ENCODE measurements around the gene TRIM54.
A peak's percentile ranks its signal among the peaks of the same experiment; 100 is the strongest.
"Not testable (repeated sequence)": the region's sequence is repeated elsewhere in the genome, so short reads cannot be mapped to it uniquely, and the experiment has no call there.

The TRIM54 gene

GRCh38 chr2:27313882-27314645 lies 31.8 kb downstream of the TRIM54 start:
- DNase-seq (ENCODE audit: low read depth) = no peak

- no peak for DNase-seq (ENCODE audit: low read depth)
These were observed 32.5 kb downstream of the TRIM54 start for GRCh38 chr2:27314709-27315108.

DNA sequence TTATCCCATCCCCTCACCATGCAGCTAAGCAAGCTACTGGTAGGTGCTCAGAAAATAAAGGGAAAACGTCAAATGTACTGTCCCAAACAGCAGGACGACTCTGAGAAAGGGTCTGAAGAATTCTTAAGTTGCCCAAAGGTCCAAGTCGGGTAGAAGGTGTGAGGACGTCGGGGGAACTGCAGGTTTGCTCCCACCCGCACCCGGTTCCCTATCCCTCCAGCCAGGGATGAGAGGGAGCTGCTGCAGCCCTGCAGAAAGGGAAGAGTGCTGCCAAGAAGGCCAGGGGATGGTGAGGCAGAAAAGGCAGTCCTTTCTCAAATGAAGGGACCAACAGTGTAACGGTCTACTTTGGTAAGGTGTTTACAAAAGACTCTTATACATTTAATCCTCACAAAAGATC lies 32.9 kb downstream of the TRIM54 start:
- DNase-seq (ENCODE audit: low read depth) = no peak

DNA sequence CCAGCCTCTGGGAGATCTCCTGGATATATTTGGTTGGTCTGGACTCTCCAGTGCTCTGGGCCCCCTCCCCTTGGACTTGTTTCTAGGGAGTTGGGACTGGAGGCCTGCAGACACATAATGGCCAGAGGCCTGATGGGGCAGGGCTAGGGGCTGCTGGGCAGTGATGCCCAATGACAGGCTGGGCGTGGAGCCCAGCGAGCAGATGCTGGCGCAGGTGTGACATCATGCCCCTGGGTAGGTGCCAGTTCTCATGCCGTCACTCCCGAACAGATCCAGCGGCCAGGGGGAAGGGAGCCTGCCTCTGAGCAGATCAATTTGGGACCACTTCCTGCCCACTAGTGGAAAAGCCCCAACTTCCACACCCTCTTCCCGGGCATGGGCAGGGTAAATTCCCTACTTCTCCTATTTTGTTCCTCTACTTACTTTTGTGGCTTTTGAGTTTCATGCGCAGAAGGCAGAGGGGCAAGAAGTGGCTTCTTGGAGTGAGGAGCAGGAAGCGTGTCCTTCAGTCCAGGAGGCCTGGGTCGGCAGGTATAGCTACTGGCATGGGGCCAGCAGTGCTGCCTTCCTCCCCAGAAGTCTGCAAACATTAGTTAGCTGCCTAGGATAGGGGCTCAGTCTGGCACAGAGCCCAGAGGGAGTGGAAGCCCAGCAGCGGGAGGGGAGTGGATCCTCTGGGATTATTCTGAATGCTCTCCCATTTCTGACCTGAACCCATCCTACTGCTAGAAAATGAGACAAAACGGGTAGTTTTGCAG lies 34.6 kb downstream of the TRIM54 start:
- no peak for DNase-seq (ENCODE audit: low read depth)

DNA sequence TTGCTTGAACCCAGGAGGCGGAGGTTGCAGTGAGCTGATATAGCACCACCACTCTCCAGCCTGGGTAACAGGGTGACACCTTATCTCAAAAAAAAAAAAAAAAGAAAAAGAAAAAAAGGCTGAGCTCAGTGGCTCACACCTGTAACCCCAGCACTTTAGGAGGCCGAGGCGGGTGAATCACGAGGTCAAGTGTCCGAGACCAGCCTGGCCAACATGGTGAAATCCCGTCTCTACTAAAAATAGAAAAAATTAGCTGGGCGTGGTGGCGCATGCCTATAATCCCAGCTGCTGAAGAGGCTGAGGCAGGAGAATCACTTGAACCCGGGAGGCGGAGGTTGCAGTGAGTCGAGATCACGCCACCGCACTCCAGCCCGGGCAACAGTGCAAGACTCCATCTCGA lies 37.6 kb downstream of the TRIM54 start:
- DNase-seq (ENCODE audit: low read depth) = not testable (repeated sequence)

- DNase-seq (ENCODE audit: low read depth) = no peak
These were observed 38.8 kb downstream of the TRIM54 start for GRCh38 chr2:27320958-27321543.

GRCh38 chr2:27322301-27322765 lies 40.1 kb downstream of the TRIM54 start:
- no peak for DNase-seq (ENCODE audit: low read depth)

DNA sequence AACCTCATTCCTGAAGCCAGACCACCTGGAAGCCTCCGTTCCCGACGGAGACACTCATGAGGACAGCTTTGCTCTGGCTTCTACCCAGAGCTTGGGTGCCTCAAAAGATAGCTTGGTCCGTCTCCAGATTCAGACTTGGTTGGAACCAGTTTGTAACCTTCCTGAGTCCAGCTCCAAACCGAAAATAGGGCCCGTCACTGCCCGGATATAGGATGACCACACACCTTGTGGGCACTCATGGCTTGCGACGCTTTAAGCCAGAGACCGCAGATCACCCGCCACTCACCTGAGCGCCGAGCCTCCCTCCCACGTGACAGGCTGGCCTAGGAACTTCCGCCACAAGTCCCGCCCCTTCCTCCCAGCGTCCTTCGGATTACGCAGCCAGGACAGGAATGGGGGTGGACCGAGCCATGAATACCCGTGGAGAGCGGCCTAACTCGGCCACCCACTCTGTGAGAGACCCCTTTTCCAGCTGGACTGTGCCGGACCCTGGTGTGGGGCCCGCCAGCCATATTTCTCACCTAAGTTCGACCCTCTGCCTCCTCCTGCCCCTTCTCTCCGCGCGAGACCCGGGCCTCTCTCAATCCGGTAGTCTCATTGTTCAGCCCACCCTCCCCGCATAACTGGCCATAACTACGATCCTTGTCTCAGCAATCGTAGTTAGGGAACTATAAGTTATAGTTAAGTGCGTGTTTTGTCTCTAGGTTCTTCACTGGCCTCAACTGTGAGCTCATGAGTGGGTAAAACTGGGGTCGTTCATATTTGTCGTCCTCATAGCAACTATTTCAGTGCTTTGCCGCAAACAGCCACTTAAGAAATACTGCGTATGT lies 40.8 kb downstream of the TRIM54 start, which contains the start of gene MPV17:
Gene MPV17 (minus strand): TSS at position 332 of the 830 bp plus-strand sequence. CDS start 580 bp downstream, outside the sequence.
- peak; percentile 75 for DNase-seq (ENCODE audit: low read depth)

DNA sequence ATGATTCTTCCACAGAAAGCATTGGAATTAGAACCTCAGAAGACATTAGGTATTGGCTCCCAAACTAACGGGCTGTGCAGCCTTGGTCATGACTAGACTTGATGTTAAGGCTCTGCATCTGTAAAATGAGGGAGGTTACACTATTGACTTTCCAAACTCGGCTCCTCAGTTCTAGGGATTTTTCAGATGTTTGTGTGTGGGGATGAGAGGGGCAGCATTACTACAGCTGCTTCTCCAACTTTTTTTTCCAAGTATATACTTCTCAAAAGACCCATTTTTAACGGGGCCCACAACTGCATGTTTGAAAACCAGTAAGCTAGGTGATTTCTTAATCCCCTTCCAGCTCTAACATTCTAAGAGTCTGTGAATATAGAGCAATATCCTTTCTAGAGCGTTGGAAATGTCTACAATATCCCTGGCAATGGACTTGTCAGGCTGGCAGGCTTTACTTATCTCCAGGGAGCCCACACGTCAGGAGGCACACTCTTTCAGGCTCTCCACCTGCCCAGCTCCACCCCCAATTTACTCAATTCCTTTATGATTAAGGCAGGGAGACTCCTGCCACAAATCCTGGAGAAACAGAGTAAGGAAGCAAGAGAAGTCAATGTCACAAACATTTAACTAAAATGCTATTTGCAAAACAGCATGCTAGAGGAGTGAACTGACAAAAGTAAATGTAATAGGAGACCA lies 41.5 kb downstream of the TRIM54 start:
- no peak for DNase-seq (ENCODE audit: low read depth)

GRCh38 chr2:27324720-27325119 lies 42.5 kb downstream of the TRIM54 start:
- DNase-seq (ENCODE audit: low read depth) = no peak

DNA sequence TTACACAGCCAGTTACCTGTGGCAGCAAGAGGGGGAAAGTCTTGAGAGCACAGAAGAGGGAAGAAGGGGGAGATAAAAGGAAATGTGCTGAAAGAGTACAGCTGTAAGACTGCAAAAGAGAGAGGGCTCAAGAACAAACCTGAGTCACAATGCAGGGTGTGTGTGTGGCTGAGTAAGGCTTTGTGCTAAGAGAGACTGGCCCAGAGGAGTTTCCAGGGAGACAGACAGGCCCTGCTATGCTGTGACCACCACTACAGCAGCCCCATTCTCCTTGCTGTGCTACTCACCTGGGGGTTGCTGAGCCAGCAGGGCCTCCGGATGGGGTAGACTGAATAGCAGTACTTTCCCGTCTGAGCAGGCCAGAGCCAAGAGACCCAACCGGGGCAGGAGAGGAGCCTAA lies 53.1 kb downstream of the TRIM54 start:
- no peak for DNase-seq (ENCODE audit: low read depth)

GRCh38 chr2:27336173-27336572 lies 53.9 kb downstream of the TRIM54 start:
- DNase-seq (ENCODE audit: low read depth) = no peak

- DNase-seq (ENCODE audit: low read depth) = no peak
These were observed 65.4 kb downstream of the TRIM54 start for GRCh38 chr2:27347641-27348040.

GRCh38 chr2:27350106-27350693 lies 68.0 kb downstream of the TRIM54 start:
- DNase-seq (ENCODE audit: low read depth) = no peak

GRCh38 chr2:27351802-27352598 lies 69.8 kb downstream of the TRIM54 start:
- DNase-seq (ENCODE audit: low read depth) = no peak

GRCh38 chr2:27353386-27353761 lies 71.1 kb downstream of the TRIM54 start:
- DNase-seq (ENCODE audit: low read depth) = not testable (repeated sequence)

DNA sequence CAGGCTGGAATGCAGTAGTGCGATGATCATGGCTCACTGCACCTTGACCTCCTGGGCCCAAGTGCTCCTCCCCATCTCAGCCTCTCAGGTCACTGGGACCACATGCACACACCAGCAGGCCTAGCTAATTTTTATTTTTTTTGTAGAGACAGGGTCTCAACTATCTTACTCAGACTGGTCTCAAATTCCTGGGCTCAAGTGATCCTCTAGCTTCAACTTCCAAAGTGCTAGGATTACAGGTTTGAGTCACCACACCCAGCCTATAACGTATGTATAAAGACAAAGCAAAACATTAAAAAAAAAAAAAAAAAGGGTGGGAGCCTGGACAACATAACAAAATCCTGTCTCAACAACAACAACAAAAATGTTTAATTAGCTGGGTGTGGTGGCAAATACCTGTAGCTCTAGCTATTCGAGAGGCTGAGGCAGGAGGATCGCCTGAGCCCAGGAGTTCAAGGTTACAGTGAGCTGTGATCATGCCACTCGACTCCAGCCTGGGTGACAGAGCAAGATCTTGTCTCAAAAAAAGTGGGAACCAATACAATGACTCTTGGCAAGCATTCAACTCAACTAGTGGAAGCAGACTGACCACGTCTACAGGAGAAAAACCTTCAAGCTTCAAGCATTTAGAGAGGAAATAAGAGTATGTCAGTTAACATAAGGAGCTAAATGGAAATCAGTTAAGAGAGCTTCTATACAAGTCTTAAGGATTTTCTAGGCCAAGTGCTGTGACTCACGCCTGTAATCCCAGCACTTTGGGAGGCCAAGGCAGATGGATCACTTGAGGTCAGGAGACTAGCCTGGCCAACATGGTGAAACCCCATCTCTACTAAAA lies 71.8 kb downstream of the TRIM54 start:
- DNase-seq (ENCODE audit: low read depth) = no peak

DNA sequence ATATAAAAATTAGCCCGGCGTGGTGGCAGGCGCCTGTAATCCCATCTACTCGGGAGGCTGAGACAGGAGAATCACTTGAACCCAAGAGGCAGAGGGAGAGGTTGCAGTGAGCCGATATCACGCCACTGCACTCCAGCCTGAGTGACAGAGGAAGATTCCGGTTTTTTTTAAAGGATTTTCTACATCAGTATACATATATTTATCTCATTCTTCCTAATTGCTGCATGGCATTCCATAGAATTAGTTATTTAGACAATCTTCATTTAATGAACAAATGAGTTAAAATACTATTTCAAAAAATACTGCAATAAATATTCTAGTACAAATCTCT lies 72.3 kb downstream of the TRIM54 start:
- DNase-seq (ENCODE audit: low read depth) = no peak

- peak; percentile 28 for DNase-seq (ENCODE audit: low read depth)
These were observed 73.8 kb downstream of the TRIM54 start for GRCh38 chr2:27356056-27356381.
